ENCODE results near the gene MALSU1. TPM values are rescaled to one million over a fixed set of nuclear protein-coding genes. Genes with fewer than 3 reads are reported as not detected.

The MALSU1 gene
- total RNA-seq, 1 donor from 2014 or later: 46.2 TPM

- Mint-ChIP-seq H3K4me1 (ENCODE audit: unreplicated experiment) (peaks cover 51% of the 10 kb centered on the region), H3K9me3 (ENCODE audit: unreplicated experiment) (peaks cover 7% of the 10 kb centered on the region), H3K4me3 (ENCODE audit: unreplicated experiment) (no peak overlapping the region), H3K36me3 (ENCODE audit: unreplicated experiment) (peaks cover 39% of the 10 kb centered on the region), H3K27me3 (ENCODE audit: unreplicated experiment) (no peaks in the 10 kb centered on the region), H3K27ac (ENCODE audit: unreplicated experiment) (peak overlapping the region; percentile 87)
- no peak for DNase-seq (ENCODE audit: extremely low spot score, unreplicated experiment)
- no peak for TF ChIP-seq CTCF (IDR thresholded peaks at IDR 0.05)
Observed at GRCh38 chr7:23332910-23333612, 33.9 kb downstream of the MALSU1 start.

GRCh38 chr7:23333671-23334246, 34.6 kb downstream of the MALSU1 start:
- Mint-ChIP-seq H3K27me3 (ENCODE audit: unreplicated experiment) (no peaks in the 10 kb centered on the region), H3K4me1 (ENCODE audit: unreplicated experiment) (peaks cover 55% of the 10 kb centered on the region), H3K9me3 (ENCODE audit: unreplicated experiment) (peaks cover 7% of the 10 kb centered on the region), H3K36me3 (ENCODE audit: unreplicated experiment) (peaks cover 34% of the 10 kb centered on the region), H3K4me3 (ENCODE audit: unreplicated experiment) (no peak overlapping the region), H3K27ac (ENCODE audit: unreplicated experiment) (peak overlapping the region; percentile 87)
- no peak for TF ChIP-seq CTCF (IDR thresholded peaks at IDR 0.05)
- no peak for DNase-seq (ENCODE audit: extremely low spot score, unreplicated experiment)

GRCh38 chr7:23334482-23335056, 35.4 kb downstream of the MALSU1 start:
- Mint-ChIP-seq H3K27me3 (ENCODE audit: unreplicated experiment) (no peaks in the 10 kb centered on the region), H3K9me3 (ENCODE audit: unreplicated experiment) (peaks cover 7% of the 10 kb centered on the region), H3K4me1 (ENCODE audit: unreplicated experiment) (peaks cover 63% of the 10 kb centered on the region), H3K36me3 (ENCODE audit: unreplicated experiment) (peaks cover 32% of the 10 kb centered on the region), H3K4me3 (ENCODE audit: unreplicated experiment) (peak overlapping the region; percentile 6), H3K27ac (ENCODE audit: unreplicated experiment) (peak overlapping the region; percentile 87)
- no peak for TF ChIP-seq CTCF (IDR thresholded peaks at IDR 0.05)
- DNase-seq (ENCODE audit: extremely low spot score, unreplicated experiment): no peak

- peaks cover 32% of the 10 kb centered on the region for H3K36me3 Mint-ChIP-seq (ENCODE audit: unreplicated experiment)
- H3K4me1 Mint-ChIP-seq (ENCODE audit: unreplicated experiment): peaks cover 64% of the 10 kb centered on the region
- no peak for TF ChIP-seq CTCF (IDR thresholded peaks at IDR 0.05)
- peaks cover 7% of the 10 kb centered on the region for H3K9me3 Mint-ChIP-seq (ENCODE audit: unreplicated experiment)
- no peaks in the 10 kb centered on the region for H3K27me3 Mint-ChIP-seq (ENCODE audit: unreplicated experiment)
- peak overlapping the region; percentile 87 for H3K27ac Mint-ChIP-seq (ENCODE audit: unreplicated experiment)
- DNase-seq (ENCODE audit: extremely low spot score, unreplicated experiment): no peak
- peak overlapping the region; percentile 6 for H3K4me3 Mint-ChIP-seq (ENCODE audit: unreplicated experiment)
Observed at GRCh38 chr7:23335136-23335535, 36.0 kb downstream of the MALSU1 start.

GRCh38 chr7:23335621-23336020, 36.5 kb downstream of the MALSU1 start:
- no peak for DNase-seq (ENCODE audit: extremely low spot score, unreplicated experiment)
- peaks cover 7% of the 10 kb centered on the region for H3K9me3 Mint-ChIP-seq (ENCODE audit: unreplicated experiment)
- H3K4me3 Mint-ChIP-seq (ENCODE audit: unreplicated experiment): no peak overlapping the region

More at GRCh38 chr7:23335621-23336020, 36.5 kb downstream of the MALSU1 start:
- no peak for TF ChIP-seq CTCF (IDR thresholded peaks at IDR 0.05)
- Mint-ChIP-seq H3K36me3 (ENCODE audit: unreplicated experiment) (peaks cover 33% of the 10 kb centered on the region), H3K27me3 (ENCODE audit: unreplicated experiment) (no peaks in the 10 kb centered on the region), H3K27ac (ENCODE audit: unreplicated experiment) (peak overlapping the region; percentile 87), H3K4me1 (ENCODE audit: unreplicated experiment) (peaks cover 68% of the 10 kb centered on the region)
